OCI-LY7 (cell line): ENCODE data around the gene FCAMR.

Experiments
- CTCF ChIP-seq: fragments of 200-600 bp; sonication (generic); conservative IDR thresholded peaks from 2 replicates; pipeline ENCODE4 v1.5.1; 2014; ENCODE audit warnings: mild to moderate bottlenecking, antibody characterized with exemption, low read length, moderate library complexity, mixed read lengths
- EZH2phosphoT487 ChIP-seq: fragments of 200-600 bp; sonication (generic); IDR thresholded peaks from 2 replicates; pipeline ENCODE4 v1.6.1; 2018; ENCODE audit warnings: low read depth, borderline replicate concordance, mild to moderate bottlenecking, mixed run types, antibody characterized with exemption, low read length, moderate library complexity, mixed read lengths

GRCh38 chr1:207010726-207011125 is 40.5 kb upstream of the FCAMR start:
- TF ChIP-seq CTCF: no peak
- no peak for TF ChIP-seq EZH2phosphoT487
